Lower lobe of right lung (tissue), 2 donors: ENCODE data around the gene PTPN2. TPM values are rescaled to one million over a fixed set of nuclear protein-coding genes. Genes with fewer than 3 reads are reported as not detected.
A peak's percentile ranks its signal among the peaks of the same experiment; 100 is the strongest.
"Not testable (repeated sequence)": the region's sequence is repeated elsewhere in the genome, so short reads cannot be mapped to it uniquely, and the experiment has no call there.

Experiments used
- ATAC-seq, 2 donors: fragments of 200-7000 bp; cut with Tn5 transposase; one replicate each; pipeline ENCODE4 v1.9.1; 2020 to 2022; ENCODE audit warnings: mild to moderate bottlenecking in 2 of 2, moderate library complexity in 2 of 2
- DNase-seq: peaks from one replicate; pipeline ENCODE4 v3.0.0-alpha.2; 2020
- H3K27ac ChIP-seq: fragments of 200-600 bp; one replicate; pipeline ENCODE4 v1.8.0; 2022
- H3K27me3 ChIP-seq: fragments of 200-600 bp; one replicate; pipeline ENCODE4 v1.8.0; 2022; ENCODE audit warnings: low read depth
- H3K36me3 ChIP-seq: fragments of 200-600 bp; one replicate; pipeline ENCODE4 v1.8.0; 2022; ENCODE audit warnings: mild to moderate bottlenecking
- H3K4me1 ChIP-seq: fragments of 200-600 bp; one replicate; pipeline ENCODE4 v1.8.0; 2022
- H3K4me3 ChIP-seq: fragments of 200-600 bp; one replicate; pipeline ENCODE4 v1.8.0; 2022; ENCODE audit warnings: mild to moderate bottlenecking
- H3K9me3 ChIP-seq: fragments of 200-600 bp; one replicate; pipeline ENCODE4 v1.8.0; 2022
- intact Hi-C: fragments of 100-400 bp; cut with DNase I; formaldehyde crosslinking; loops from one replicate; pipeline ENCODE4 v1.11.0; 2022
- total RNA-seq: library from RNA; stranded (reverse); fragmentation: NEBNext Ultra II Directional; extraction: Animal tissue kit (Norgen Biotek cat#: 25700); gene quantifications from one replicate; pipeline ENCODE4 v1.2.1, GENCODE V29; 2021
- TF ChIP-seq, protein P1 (sequence below): fragments of 200-600 bp; IDR thresholded peaks from one replicate; pipeline ENCODE4 v1.8.0; 2022; ENCODE audit warnings: antibody characterized with exemption, mild to moderate bottlenecking
- donor health status: DM: no; HTN: yes; CAD: no; lungs with severe emphysema.

PTPN2 gene
- total RNA-seq, 1 donor from 2014 or later: 52.6 TPM

- no peak overlapping the region for H3K27ac ChIP-seq
- no peaks in the 10 kb centered on the region for H3K9me3 ChIP-seq
- DNase-seq (no peak), ATAC-seq (no peak)
- H3K27me3 ChIP-seq: peaks cover 2% of the 10 kb centered on the region
- peaks cover 10% of the 10 kb centered on the region for H3K4me1 ChIP-seq
- intact Hi-C loops: no loop called here
- H3K4me3 ChIP-seq: no peak overlapping the region
- H3K36me3 ChIP-seq: no peaks in the 10 kb centered on the region
- TF ChIP-seq, protein P1, sequence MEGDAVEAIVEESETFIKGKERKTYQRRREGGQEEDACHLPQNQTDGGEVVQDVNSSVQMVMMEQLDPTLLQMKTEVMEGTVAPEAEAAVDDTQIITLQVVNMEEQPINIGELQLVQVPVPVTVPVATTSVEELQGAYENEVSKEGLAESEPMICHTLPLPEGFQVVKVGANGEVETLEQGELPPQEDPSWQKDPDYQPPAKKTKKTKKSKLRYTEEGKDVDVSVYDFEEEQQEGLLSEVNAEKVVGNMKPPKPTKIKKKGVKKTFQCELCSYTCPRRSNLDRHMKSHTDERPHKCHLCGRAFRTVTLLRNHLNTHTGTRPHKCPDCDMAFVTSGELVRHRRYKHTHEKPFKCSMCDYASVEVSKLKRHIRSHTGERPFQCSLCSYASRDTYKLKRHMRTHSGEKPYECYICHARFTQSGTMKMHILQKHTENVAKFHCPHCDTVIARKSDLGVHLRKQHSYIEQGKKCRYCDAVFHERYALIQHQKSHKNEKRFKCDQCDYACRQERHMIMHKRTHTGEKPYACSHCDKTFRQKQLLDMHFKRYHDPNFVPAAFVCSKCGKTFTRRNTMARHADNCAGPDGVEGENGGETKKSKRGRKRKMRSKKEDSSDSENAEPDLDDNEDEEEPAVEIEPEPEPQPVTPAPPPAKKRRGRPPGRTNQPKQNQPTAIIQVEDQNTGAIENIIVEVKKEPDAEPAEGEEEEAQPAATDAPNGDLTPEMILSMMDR: no peak
Measured at GRCh38 chr18:12906119-12906518, 22.1 kb upstream of the PTPN2 start.

GRCh38 chr18:12904012-12904516, 20.0 kb upstream of the PTPN2 start:
- intact Hi-C loops: no loop called here
- DNase-seq (no peak), ATAC-seq (peak; percentile 41 to 52)
- H3K36me3 ChIP-seq: no peaks in the 10 kb centered on the region
- peaks cover 5% of the 10 kb centered on the region for H3K4me1 ChIP-seq
- H3K4me3 ChIP-seq: no peak overlapping the region
- no peaks in the 10 kb centered on the region for H3K27me3 ChIP-seq
- TF ChIP-seq, protein P1: no peak
- H3K27ac ChIP-seq: no peak overlapping the region
- no peaks in the 10 kb centered on the region for H3K9me3 ChIP-seq

DNA sequence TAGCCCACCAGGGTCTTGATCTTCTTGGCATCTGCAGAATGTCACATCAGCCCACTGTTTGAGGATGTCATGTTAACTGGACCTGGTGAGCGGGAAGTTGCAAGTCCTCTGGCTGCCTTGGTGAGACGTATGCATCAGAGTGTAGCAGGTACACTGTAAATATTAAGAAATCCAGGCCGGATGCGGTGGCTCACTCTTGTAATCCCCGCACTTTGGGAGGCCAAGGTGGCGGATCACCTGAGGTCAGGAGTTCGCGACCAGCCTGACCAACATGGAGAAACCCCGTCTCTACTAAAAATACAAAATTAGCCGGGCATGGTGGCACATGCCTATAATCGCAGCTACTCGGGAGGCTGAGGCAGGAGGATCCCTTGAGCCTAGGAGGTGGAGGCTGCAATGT, 17.2 kb upstream of the PTPN2 start:
- H3K36me3 ChIP-seq, H3K9me3 ChIP-seq, H3K27me3 ChIP-seq, DNase-seq, H3K4me3 ChIP-seq, ATAC-seq, H3K4me1 ChIP-seq, intact Hi-C loops, H3K27ac ChIP-seq: not testable (repeated sequence)

GRCh38 chr18:12896784-12897333, 12.8 kb upstream of the PTPN2 start:
- H3K4me1 ChIP-seq, DNase-seq, H3K9me3 ChIP-seq, H3K27ac ChIP-seq, H3K36me3 ChIP-seq, H3K27me3 ChIP-seq, intact Hi-C loops: not testable (repeated sequence)
- ATAC-seq: peak in 1 of 2 donors; percentile 28
- H3K4me3 ChIP-seq: peak overlapping the region; percentile 37

- intact Hi-C loops: no loop called here
- ATAC-seq (no peak), DNase-seq (no peak)
- H3K4me3 ChIP-seq: no peak overlapping the region
- no peaks in the 10 kb centered on the region for H3K4me1 ChIP-seq
- H3K27me3 ChIP-seq: peaks cover 4% of the 10 kb centered on the region
- H3K36me3 ChIP-seq: no peaks in the 10 kb centered on the region
- TF ChIP-seq, protein P1: no peak
- H3K27ac ChIP-seq: no peak overlapping the region
- no peaks in the 10 kb centered on the region for H3K9me3 ChIP-seq
Measured at GRCh38 chr18:12895626-12896025, 11.6 kb upstream of the PTPN2 start.

- no peak for DNase-seq
- no peak for ATAC-seq
- intact Hi-C loops: no loop called here
Measured at GRCh38 chr18:12895014-12895413, 11.0 kb upstream of the PTPN2 start.

More at GRCh38 chr18:12895014-12895413, 11.0 kb upstream of the PTPN2 start:
- no peaks in the 10 kb centered on the region for H3K9me3 ChIP-seq
- no peak overlapping the region for H3K4me3 ChIP-seq
- H3K27me3 ChIP-seq: peaks cover 4% of the 10 kb centered on the region
- no peaks in the 10 kb centered on the region for H3K4me1 ChIP-seq
- H3K36me3 ChIP-seq: no peaks in the 10 kb centered on the region
- TF ChIP-seq, protein P1: no peak
- no peak overlapping the region for H3K27ac ChIP-seq
